ENCODE results near the gene TFEB. TPM values are rescaled to one million over a fixed set of nuclear protein-coding genes. Genes with fewer than 3 reads are reported as not detected.
A peak's percentile ranks its signal among the peaks of the same experiment; 100 is the strongest.
"Not testable (repeated sequence)": the region's sequence is repeated elsewhere in the genome, so short reads cannot be mapped to it uniquely, and the experiment has no call there.

TFEB gene
- total RNA-seq, 2 donors from 2014 or later, result 4.9 to 10.1 TPM

DNA sequence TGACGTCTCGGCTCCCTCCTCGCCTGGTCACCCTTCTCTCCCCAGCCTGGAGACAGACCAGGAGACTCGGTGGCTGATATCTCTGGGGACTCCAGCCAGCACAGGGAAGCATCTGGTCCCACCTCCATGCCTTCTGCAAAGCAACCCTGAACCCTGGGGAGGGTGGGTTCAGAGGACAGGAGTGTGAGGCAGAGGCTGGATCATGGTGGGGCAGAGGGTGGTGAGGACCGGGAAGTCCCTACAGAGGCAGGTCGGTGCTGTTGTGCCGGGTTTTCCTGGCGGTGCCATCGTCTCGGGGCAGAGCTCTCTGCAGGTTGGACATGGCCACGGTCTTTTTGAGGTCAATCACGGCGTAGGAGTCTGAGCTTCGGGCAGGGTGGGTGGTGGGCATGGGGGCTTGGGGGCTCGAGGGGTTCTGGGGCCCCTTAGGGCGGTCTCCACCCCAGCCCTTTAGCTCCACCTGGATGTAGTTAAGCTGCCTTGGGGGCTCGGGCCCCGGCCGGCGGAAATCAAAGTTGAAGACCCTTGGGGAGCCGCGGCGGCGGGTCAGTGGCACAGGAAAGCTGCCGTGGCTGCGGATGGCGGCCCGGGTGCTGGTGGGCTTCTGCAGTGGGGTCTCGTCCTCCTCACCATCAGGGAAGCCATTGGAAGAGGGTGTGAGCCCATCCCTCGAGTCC lies 35.1 kb upstream of the TFEB start:
- H3K9me3 ChIP-seq, result no peaks in the 10 kb centered on the region
- intact Hi-C loops (cut with DNase I), result no loop called here
- H3K4me3 ChIP-seq, result no peak overlapping the region
- H3K36me3 ChIP-seq (replicated peaks in 1 of 2; ENCODE audit: insufficient read depth in 1 of 2, low read depth in 2 of 2), result peaks cover 0 to 12% of the 10 kb centered on the region in 2 donors
- H3K27ac ChIP-seq, result no peak overlapping the region
- 90 to 92% methylated on average over 29 of the region's 30 CpGs for WGBS, 2 donors
- H3K27me3 ChIP-seq, result no peaks in the 10 kb centered on the region
- DNase-seq (no peak), ATAC-seq (no peak)
- TF ChIP-seq, protein P1, sequence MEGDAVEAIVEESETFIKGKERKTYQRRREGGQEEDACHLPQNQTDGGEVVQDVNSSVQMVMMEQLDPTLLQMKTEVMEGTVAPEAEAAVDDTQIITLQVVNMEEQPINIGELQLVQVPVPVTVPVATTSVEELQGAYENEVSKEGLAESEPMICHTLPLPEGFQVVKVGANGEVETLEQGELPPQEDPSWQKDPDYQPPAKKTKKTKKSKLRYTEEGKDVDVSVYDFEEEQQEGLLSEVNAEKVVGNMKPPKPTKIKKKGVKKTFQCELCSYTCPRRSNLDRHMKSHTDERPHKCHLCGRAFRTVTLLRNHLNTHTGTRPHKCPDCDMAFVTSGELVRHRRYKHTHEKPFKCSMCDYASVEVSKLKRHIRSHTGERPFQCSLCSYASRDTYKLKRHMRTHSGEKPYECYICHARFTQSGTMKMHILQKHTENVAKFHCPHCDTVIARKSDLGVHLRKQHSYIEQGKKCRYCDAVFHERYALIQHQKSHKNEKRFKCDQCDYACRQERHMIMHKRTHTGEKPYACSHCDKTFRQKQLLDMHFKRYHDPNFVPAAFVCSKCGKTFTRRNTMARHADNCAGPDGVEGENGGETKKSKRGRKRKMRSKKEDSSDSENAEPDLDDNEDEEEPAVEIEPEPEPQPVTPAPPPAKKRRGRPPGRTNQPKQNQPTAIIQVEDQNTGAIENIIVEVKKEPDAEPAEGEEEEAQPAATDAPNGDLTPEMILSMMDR (IDR thresholded peaks at IDR 0.05), result no peak
- TF ChIP-seq POLR2A (IDR thresholded peaks at IDR 0.05), result no peak
- H3K4me1 ChIP-seq, result peaks cover 7% of the 10 kb centered on the region

DNA sequence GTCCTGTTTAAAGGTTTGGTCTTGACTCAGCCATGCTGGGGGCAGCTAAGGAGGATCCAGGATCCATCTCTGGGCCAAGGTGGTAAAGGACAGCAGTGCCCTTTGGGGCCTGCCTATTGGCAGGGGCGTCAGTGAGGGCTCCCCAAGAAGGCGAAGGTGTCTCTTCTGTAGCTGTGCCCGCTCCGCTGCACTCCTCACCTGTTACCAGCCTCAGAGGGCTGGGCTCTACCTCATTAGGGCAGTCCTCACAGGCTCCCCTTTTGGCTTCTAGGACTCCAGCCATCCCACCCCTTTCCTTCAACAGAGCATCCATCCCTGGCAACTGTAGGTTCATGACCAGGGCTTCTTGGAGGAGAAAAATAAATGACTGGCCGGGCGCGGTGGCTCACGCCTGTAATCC lies 34.0 kb upstream of the TFEB start:
- no peak overlapping the region for H3K27ac ChIP-seq
- no peak for DNase-seq
- no peaks in the 10 kb centered on the region for H3K27me3 ChIP-seq

DNA sequence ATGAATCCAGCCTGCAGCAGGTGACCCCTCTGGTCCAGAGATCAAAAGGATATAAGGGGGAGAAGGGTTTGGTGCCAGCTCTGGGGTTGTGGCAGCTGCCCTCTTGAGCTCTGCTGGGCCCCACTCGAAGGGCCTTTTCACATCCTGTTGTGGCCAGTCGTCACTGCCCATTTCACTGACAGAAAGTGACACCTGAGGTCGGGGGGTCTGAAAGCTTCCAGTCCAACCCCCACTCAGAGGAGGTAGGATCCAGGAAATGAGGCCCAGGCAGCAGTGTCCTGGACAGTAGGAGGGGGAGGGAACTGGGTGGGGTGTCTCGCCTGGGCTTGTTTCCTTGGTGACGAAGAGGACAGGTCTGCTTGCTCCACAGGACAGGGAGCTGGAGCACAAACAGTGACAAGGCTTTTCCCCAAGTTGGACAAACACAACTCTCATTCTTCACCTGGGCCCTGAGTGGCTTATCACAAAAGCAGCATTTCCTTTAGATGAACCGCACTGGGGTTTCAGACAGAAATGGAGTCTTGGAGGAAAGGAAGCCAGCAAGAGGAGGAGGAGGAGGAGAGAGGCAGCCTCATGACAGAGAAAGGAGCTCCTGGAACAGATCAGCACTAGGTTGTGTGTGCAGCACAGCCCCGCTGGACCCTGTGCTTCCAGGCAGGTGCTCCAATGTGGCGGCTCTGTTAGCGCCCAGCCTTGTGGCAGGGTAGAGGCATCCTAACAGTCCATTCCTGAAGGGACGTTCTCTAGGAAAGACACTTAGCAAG lies 33.3 kb upstream of the TFEB start:
- DNase-seq (peak in 1 of 4 donors; percentile 20), ATAC-seq (no peak)
- H3K4me3 ChIP-seq, result no peak overlapping the region
- no peak for TF ChIP-seq POLR2A (IDR thresholded peaks at IDR 0.05)
- TF ChIP-seq, protein P1 (IDR thresholded peaks at IDR 0.05), result no peak
- peak overlapping the region in 1 of 4 donors; percentile 0 for H3K27ac ChIP-seq
- H3K4me1 ChIP-seq, result peaks cover 7% of the 10 kb centered on the region
- H3K9me3 ChIP-seq, result no peaks in the 10 kb centered on the region
- peaks cover 0 to 8% of the 10 kb centered on the region in 2 donors for H3K36me3 ChIP-seq (replicated peaks in 1 of 2; ENCODE audit: insufficient read depth in 1 of 2, low read depth in 2 of 2)
- intact Hi-C loops (cut with DNase I), result no loop called here
- no peaks in the 10 kb centered on the region for H3K27me3 ChIP-seq
- WGBS, 2 donors, result 69 to 72% methylated on average over 8 to 10 of the region's 10 CpGs

More for the DNA sequence above, 34.0 kb upstream of the TFEB start:
- WGBS, 2 donors, result 87 to 93% methylated on average over 8 of the region's 8 CpGs
- Histone ChIP-seq H3K4me3 (no peak overlapping the region), H3K4me1 (peaks cover 7% of the 10 kb centered on the region), H3K9me3 (no peaks in the 10 kb centered on the region), H3K36me3 (replicated peaks in 1 of 2; ENCODE audit: insufficient read depth in 1 of 2, low read depth in 2 of 2) (peaks cover 0 to 9% of the 10 kb centered on the region in 2 donors)
- intact Hi-C loops (cut with DNase I), result no loop called here
- ATAC-seq, result no peak
- no peak for TF ChIP-seq POLR2A (IDR thresholded peaks at IDR 0.05)
- TF ChIP-seq, protein P1 (IDR thresholded peaks at IDR 0.05), result no peak

DNA sequence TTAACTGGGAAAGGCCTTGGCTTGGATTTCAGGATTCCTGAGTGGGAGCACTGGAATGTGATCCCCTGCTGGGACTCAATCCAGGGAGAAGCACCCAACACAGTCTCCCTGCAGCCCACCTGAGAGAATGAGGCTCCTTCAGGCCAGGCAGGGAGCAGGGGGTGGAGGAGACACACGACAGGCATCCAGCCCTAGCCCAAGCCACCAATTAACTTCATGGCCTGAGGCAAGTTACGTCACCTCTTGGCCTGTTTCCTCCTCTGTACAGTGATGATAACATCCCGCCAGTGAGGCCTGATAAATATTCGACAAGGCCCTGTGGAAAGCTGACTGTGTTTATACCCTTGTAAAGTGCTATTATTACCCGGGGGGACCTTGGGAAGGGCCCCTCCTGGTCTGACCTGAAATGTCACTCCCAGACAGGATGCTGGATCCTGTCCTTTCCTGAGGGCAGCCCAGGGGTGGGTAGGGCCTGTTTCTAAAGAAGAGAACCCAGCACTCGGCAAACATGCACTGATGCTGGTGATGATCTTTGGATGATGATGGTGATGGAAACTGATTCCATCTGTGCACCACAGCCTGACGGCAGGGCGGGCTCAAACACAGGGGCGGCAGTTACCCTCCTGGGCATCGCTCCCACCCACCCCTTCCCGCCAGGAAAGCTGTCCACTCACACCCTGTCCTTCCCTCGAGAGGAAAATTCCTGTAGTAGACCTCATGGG lies 31.9 kb upstream of the TFEB start:
- no peak overlapping the region for H3K4me3 ChIP-seq
- peaks cover 0 to 8% of the 10 kb centered on the region in 2 donors for H3K36me3 ChIP-seq (replicated peaks in 1 of 2; ENCODE audit: insufficient read depth in 1 of 2, low read depth in 2 of 2)
- WGBS, 2 donors, result 7 to 38% methylated on average over 6 to 11 of the region's 12 CpGs
- H3K27me3 ChIP-seq, result no peaks in the 10 kb centered on the region
- H3K9me3 ChIP-seq, result no peaks in the 10 kb centered on the region
- peak overlapping the region in 3 of 4 donors; percentile 23 to 31 (median 30) for H3K27ac ChIP-seq
- intact Hi-C loops (cut with DNase I), result no loop called here
- TF ChIP-seq POLR2A (IDR thresholded peaks at IDR 0.05), result no peak
- TF ChIP-seq, protein P1 (IDR thresholded peaks at IDR 0.05), result no peak
- peaks cover 7% of the 10 kb centered on the region for H3K4me1 ChIP-seq
- ATAC-seq, result peak; percentile 91
- DNase-seq, result peak; percentile 65 to 78 (median 70)

DNA sequence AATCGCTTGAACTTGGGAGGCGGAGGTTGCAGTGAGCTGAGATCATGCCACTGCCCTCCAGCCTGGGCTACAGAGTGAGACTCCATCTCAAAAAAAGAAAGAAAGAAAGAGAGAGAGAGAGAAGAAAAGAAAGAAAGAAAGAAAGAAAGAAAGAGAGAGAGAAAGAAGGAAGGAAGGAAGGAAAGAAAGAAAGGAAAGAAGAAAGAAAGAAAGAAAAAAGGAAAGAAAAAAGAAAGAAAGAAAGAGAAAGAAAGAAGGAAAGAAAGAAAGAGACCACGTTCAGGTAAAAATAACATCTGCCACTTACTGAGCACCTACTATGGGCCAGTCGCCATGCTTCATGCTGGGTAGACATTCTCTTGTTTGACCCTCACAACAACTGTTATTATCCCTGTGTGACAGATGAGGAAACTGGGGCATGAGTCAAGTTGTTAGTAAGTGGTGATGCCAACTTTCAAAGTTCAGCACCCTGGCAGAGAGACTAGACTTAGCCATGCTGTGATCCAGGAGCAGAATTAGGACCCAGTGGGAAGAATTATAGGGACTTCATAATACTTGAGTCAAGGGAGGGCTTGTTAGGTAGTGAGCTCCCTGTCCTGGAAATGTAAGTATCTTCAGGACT lies 30.7 kb upstream of the TFEB start:
- H3K4me3 ChIP-seq; H3K27me3 ChIP-seq; DNase-seq; H3K4me1 ChIP-seq; intact Hi-C loops (cut with DNase I); H3K27ac ChIP-seq; H3K9me3 ChIP-seq; H3K36me3 ChIP-seq (replicated peaks in 1 of 2; ENCODE audit: insufficient read depth in 1 of 2, low read depth in 2 of 2); ATAC-seq: not testable (repeated sequence)
- WGBS, 2 donors, result 78 to 84% methylated on average over 2 to 4 of the region's 4 CpGs
